AG04449 (cell line): Measurements from ENCODE around the gene ISL2.

Experiments used
- CTCF ChIA-PET: fragments of 350-600 bp; formaldehyde crosslinking; extraction: SDS; loops from one replicate; lab custom pipeline; 2021; ENCODE audit warnings: antibody characterized with exemption; lab: Yijun Ruan, JAX
- POLR2A ChIA-PET: fragments of 400-600, 350-600 bp; formaldehyde crosslinking; extraction: SDS; loops from one replicate; lab custom pipeline; 2020; ENCODE audit warnings: antibody characterized with exemption, inconsistent platforms; lab: Yijun Ruan, JAX
- DNase-seq: peaks from one replicate; pipeline ENCODE4 v3.0.0-alpha.2; 2010; ENCODE audit warnings: low read depth, low spot score
- H3K4me3 ChIP-seq: 2 replicates; pipeline ENCODE4 v1.5.1; 2011; ENCODE audit warnings: low read depth, mild to moderate bottlenecking, control low read depth, low read length
- TF ChIP-seq, protein P1 (sequence below): IDR thresholded peaks from one replicate; pipeline ENCODE4 v1.5.1; 2011; ENCODE audit warnings: mild to moderate bottlenecking, moderate library complexity, low read length, control low read depth, inconsistent platforms; ENCODE audit not compliant: insufficient read depth; ENCODE audit errors: missing control alignments

Gene ISL2

DNA sequence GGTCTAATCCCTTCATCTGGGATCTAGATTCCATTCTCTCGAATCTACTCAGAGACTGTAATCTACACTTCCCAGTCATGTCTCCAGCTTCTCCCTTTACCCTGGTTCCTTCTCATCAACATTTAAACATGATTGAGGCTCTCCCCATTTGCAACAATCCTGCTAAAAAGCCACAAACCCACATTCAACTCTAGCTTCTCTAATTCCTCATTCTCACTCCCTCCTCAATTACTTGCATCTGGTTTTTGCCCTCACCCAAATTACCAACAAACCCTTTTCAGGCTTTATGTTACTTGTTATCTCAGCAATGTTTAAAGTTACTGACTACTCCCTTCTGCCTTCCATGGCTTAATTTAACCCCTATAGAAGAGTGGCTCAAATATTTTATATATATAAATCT lies 36.8 kb upstream of the ISL2 start:
- DNase-seq = no peak
- ChIA-PET CTCF (interaction anchor here (0.8 kb wide), 1 partner anchor 8 kb away, joined by 4 read pairs; no protein-coding TSS in a partner anchor), POLR2A (no interaction called here)
- no peak overlapping the region for H3K4me3 ChIP-seq
- TF ChIP-seq, protein P1, sequence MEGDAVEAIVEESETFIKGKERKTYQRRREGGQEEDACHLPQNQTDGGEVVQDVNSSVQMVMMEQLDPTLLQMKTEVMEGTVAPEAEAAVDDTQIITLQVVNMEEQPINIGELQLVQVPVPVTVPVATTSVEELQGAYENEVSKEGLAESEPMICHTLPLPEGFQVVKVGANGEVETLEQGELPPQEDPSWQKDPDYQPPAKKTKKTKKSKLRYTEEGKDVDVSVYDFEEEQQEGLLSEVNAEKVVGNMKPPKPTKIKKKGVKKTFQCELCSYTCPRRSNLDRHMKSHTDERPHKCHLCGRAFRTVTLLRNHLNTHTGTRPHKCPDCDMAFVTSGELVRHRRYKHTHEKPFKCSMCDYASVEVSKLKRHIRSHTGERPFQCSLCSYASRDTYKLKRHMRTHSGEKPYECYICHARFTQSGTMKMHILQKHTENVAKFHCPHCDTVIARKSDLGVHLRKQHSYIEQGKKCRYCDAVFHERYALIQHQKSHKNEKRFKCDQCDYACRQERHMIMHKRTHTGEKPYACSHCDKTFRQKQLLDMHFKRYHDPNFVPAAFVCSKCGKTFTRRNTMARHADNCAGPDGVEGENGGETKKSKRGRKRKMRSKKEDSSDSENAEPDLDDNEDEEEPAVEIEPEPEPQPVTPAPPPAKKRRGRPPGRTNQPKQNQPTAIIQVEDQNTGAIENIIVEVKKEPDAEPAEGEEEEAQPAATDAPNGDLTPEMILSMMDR = no peak

DNA sequence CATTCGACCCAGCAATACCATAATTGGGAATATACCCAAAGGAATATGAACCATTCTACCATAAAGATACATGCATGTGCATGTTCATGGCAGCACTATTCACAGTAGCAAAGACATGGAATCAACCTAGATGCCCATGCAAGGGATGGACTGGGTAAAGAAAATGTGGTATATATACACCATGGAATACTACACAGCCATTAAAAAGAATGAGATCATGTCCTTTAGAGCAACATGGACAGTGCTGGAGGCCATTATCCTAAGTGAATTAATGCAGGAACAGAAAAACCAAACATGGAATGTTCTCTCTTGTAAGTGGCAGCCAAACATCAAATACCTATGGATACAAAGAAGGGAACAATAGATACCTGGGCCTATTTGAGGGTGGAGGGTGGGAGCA lies 32.7 kb upstream of the ISL2 start:
- DNase-seq = no peak
- POLR2A ChIA-PET = no interaction called here
- CTCF ChIA-PET = no interaction called here
- TF ChIP-seq, protein P1 = no peak
- H3K4me3 ChIP-seq = no peak overlapping the region

DNA sequence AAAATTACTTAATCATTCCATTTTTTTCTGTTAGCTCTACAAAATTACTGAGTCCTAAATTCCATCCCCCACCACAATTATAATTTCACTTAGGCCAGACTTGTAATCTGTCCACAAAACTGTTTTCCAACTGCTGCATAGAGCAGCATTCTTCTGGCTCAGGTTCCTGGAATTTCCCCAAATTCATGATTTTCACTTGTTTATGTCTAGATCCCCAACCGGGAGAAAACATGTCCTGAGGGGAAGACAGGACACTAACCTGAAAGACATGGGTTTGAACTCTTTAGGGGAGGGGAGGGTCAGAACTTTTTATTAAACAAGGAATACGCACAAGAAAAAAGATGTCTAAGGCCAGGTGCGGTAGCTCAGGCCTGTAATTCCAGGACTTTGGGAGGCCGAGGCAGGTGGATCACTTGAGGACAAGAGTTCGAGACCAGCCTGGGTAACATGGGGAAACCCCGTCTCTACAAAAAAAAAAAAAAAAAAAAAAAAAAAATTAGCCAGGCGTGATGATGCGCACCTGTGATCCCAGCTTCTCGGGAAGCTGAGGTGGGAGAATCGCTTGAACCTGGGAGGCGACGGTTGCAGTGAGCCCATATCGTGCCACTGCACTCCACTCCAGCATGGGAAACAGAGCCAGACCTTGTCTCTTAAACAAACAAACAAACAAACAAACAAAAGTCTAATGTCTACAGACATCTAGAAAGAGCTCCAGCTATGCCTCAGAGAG lies 26.8 kb upstream of the ISL2 start:
- ChIA-PET CTCF (interaction anchor here (1.7 kb wide), 1 partner anchor 20 kb away, joined by 4 read pairs; no protein-coding TSS in a partner anchor), POLR2A (interaction anchor here (0.6 kb wide), 1 partner anchor 26 kb away, joined by 3 read pairs; no protein-coding TSS in a partner anchor)
- DNase-seq = no peak
- TF ChIP-seq, protein P1 = no peak
- H3K4me3 ChIP-seq = peak overlapping the region; percentile 19; the same call in 1 of the 2 replicates

DNA sequence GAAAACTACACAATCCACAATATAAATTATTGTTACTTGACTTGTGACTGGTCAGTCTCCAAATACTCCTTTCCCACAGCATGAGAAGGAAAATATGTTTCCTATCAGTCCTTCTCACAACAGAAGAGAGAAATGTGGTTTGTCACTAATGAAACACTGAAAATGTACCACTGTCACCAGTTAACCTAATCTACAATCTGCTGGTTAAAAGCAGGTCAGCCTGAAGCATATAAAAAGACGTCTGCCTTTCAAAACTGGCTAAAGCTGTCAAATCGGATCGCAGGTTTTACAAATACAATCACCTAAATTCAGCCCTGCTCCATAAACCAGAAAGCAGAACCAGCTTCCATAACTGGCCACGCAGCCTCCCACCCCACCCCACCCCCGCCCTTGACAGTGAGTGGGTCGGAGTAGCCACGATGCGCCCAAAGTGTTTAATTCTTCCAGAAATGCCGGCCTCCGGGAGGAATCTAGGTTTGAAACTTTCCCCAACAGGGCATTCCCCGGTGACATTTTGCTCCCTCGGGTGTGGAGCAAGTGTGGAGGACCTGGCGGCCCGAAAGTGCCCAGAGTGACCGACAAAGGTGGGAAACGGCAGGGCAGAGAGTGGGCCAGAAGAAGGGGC lies 26.0 kb upstream of the ISL2 start:
- ChIA-PET CTCF (interaction anchor here (1.4 to 1.7 kb wide), 2 partner anchors 19 kb away, joined by 4 to 6 read pairs; no protein-coding TSS in a partner anchor), POLR2A (interaction anchor here (0.6 kb wide), 1 partner anchor 25 kb away, joined by 3 read pairs; no protein-coding TSS in a partner anchor)
- peak overlapping the region; percentile 93 for H3K4me3 ChIP-seq
- TF ChIP-seq, protein P1 = no peak
- DNase-seq = no peak

DNA sequence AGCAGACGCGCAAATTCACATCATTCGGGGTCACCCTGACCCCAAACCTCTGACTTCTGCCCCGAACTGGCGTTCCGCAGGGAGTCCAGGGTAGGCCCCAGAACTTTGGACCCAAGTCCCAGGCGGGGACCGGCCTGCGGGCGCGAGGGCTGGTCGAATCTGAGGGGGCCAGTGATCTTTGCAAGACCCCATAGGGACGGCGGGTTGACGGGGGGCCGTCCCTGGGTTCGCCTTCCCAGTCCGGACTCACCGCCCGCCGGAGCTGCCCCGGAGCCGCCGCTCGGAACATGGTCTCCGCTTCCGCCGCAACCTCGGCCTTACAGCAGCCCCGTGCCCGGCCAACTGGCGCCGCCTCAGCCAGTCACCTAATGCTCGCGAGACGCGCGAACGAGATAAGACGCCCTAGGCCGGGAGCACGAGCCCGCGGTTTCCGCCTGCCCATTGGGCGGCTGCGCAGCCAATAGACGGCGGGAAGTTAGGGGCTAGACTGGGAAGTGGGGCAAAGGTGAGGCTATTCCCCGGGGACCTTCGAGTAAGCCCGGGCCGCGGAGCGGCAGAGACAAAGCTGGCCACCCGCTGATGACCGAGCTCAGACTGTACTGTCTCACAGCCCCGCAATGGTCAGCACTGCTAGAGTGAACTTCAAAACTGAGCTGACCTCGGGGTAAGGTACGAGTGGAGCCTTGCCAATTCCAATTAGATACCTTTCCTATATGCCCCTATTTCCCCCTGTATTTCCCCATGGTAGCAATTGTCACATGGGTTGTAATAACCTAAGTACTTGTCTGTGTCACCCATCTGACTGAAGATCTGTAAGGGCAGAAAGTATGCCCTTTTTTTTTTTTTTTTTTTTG lies 25.2 kb upstream of the ISL2 start, which contains the start of gene ETFA:
Gene ETFA, minus strand, starts transcription at position 370 of the 854 bp plus-strand sequence. Its CDS starts 81 bp downstream, at position 289.
- ChIA-PET POLR2A (interaction anchor here (0.7 to 1.0 kb wide), 2 partner anchors 25 to 562 kb away, joined by 3 read pairs; no protein-coding TSS in a partner anchor), CTCF (interaction anchor here (1.1 to 1.4 kb wide), 2 partner anchors 19 to 20 kb away, joined by 3 to 6 read pairs; no protein-coding TSS in a partner anchor)
- peak within 1 kb of the TSS; percentile 93 for H3K4me3 ChIP-seq
- DNase-seq = peak; percentile 67
- TF ChIP-seq, protein P1 = no peak
